CD4-positive, alpha-beta T cell treated with Interleukin-1 beta for 1 hour (primary cell): ENCODE measurements around the gene LAMA5.

ENCODE experiments used
- DNase-seq, 2 donors: peaks; one replicate each; pipeline ENCODE4 v3.0.0-alpha.2; 2020 to 2022

The LAMA5 gene

GRCh38 chr20:62323980-62324906 is 42.9 kb downstream of the LAMA5 start:
- no peak for DNase-seq

- DNase-seq = no peak
Observed at GRCh38 chr20:62323146-62323979, 43.7 kb downstream of the LAMA5 start.

- DNase-seq = no peak
Observed at GRCh38 chr20:62322492-62323041, 44.5 kb downstream of the LAMA5 start.

GRCh38 chr20:62321975-62322374 is 45.1 kb downstream of the LAMA5 start:
- no peak for DNase-seq

- DNase-seq = no peak
Observed at GRCh38 chr20:62321521-62321948, 45.6 kb downstream of the LAMA5 start.

- DNase-seq = no peak
Observed at GRCh38 chr20:62320581-62321354, 46.3 kb downstream of the LAMA5 start.

- DNase-seq = no peak
Observed at GRCh38 chr20:62319346-62319909, 47.7 kb downstream of the LAMA5 start.

- DNase-seq = no peak
Observed at GRCh38 chr20:62318400-62319345, 48.4 kb downstream of the LAMA5 start.

- no peak for DNase-seq
Observed at GRCh38 chr20:62317167-62317655, 49.9 kb downstream of the LAMA5 start.

GRCh38 chr20:62316331-62317166 is 50.6 kb downstream of the LAMA5 start:
- DNase-seq = no peak

GRCh38 chr20:62315773-62316172 is 51.3 kb downstream of the LAMA5 start:
- DNase-seq = no peak

- DNase-seq = no peak
Observed at GRCh38 chr20:62314711-62315302, 52.3 kb downstream of the LAMA5 start.

- DNase-seq = no peak
Observed at GRCh38 chr20:62314339-62314638, 52.8 kb downstream of the LAMA5 start.

GRCh38 chr20:62313460-62314338 is 53.4 kb downstream of the LAMA5 start:
- no peak for DNase-seq

GRCh38 chr20:62313021-62313420 is 54.1 kb downstream of the LAMA5 start:
- DNase-seq = no peak

GRCh38 chr20:62312662-62312977 is 54.5 kb downstream of the LAMA5 start:
- DNase-seq = no peak

- DNase-seq = no peak
Observed at GRCh38 chr20:62311832-62312661, 55.1 kb downstream of the LAMA5 start.

GRCh38 chr20:62311150-62311549 is 56.0 kb downstream of the LAMA5 start:
- DNase-seq = no peak
